Epithelial cell of esophagus (primary cell): Measurements from ENCODE around the gene BAAT.

ENCODE experiments used
- DNase-seq: peaks from one replicate; pipeline ENCODE4 v3.0.0; 2010; ENCODE audit warnings: low read depth
- H3K4me3 ChIP-seq: 2 replicates; pipeline ENCODE4 v1.5.1; 2011; ENCODE audit warnings: mild to moderate bottlenecking, low read length, control low read depth
- TF ChIP-seq, protein P1 (sequence below): IDR thresholded peaks from 2 replicates; pipeline ENCODE4 v1.5.1; 2011; ENCODE audit warnings: low read depth, mild to moderate bottlenecking, low read length, control low read depth, inconsistent platforms; ENCODE audit not compliant: insufficient read depth; ENCODE audit errors: missing control alignments

Gene BAAT

DNA sequence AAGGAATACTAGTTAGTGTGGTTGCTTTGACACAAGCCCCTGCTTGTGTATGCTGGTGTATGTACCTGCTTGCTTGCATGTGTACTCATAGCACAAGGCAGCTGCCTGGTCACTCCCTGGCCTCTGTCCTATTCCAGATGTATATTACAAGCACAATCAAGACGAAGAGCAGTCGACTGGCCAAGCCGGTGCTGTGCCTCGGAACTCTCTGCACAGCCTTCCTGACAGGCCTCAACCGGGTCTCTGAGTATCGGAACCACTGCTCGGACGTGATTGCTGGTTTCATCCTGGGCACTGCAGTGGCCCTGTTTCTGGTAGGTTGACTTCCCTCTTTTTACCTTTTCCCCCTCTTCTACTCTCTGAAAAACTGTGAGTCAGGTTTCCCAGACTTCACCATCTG lies 72.1 kb downstream of the BAAT start:
- H3K4me3 ChIP-seq = no peak overlapping the region
- TF ChIP-seq, protein P1, sequence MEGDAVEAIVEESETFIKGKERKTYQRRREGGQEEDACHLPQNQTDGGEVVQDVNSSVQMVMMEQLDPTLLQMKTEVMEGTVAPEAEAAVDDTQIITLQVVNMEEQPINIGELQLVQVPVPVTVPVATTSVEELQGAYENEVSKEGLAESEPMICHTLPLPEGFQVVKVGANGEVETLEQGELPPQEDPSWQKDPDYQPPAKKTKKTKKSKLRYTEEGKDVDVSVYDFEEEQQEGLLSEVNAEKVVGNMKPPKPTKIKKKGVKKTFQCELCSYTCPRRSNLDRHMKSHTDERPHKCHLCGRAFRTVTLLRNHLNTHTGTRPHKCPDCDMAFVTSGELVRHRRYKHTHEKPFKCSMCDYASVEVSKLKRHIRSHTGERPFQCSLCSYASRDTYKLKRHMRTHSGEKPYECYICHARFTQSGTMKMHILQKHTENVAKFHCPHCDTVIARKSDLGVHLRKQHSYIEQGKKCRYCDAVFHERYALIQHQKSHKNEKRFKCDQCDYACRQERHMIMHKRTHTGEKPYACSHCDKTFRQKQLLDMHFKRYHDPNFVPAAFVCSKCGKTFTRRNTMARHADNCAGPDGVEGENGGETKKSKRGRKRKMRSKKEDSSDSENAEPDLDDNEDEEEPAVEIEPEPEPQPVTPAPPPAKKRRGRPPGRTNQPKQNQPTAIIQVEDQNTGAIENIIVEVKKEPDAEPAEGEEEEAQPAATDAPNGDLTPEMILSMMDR = no peak
- DNase-seq = peak; percentile 40

DNA sequence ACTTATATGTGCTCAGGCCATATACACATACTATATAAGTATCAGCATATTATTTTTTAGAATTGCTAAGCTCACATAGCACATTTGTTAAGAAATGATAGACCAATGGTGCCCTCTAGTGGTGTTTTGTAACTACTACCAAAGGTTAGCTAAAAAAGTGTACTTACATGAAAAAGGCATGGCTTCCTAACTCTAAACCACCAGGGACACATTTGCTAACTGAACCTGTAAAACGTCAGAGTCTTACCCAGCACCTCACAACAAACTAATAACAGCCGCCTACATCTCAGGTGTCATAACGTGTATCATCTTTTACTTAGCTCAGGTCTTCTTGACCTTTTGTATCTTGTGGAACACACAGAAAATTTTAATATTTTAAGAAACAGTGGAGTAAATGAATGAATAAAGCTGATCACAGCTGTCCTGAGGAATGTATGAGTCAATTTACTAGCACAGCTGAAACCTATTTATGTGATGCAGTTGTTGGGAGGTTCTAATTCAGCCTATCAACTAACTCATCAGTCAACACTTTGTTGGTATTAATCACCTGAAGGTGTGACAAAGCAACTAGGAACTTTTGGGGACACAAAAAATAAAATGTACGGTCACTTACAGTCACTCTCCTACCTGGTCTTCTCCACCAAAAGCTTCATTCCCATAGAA lies 72.9 kb downstream of the BAAT start:
- TF ChIP-seq, protein P1 = peak; percentile 58
- DNase-seq = peak; percentile 86
- no peak overlapping the region for H3K4me3 ChIP-seq

DNA sequence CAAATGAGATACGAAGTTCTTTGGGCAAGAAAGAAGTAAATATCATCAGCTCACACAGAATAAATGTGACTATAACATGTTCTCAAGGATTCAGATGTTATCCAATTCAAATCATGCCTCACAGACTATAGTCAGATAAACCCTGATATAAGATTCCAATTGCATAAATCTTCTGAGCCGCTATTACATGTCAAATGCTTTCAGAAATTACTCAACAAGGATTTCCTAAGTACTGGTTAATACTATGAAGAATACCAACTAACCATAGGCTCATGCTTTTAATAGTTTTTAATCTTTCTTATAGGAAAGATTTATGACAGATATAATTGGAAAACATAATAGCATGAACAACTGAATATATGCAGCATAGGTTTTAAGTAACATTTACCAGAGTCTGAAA lies 73.6 kb downstream of the BAAT start:
- TF ChIP-seq, protein P1 = no peak
- no peak overlapping the region for H3K4me3 ChIP-seq
- peak; percentile 27 for DNase-seq
